Measurements from ENCODE around the gene HRH3. TPM values are rescaled to one million over a fixed set of nuclear protein-coding genes. Genes with fewer than 3 reads are reported as not detected.

The HRH3 gene
- not detected in 2 replicates for total RNA-seq (2022)
- Bru-seq, nascent RNA: not detected
- BruChase-seq, experiment 1, labeled RNA remaining after a 2-hour chase: not detected
- percentile 12 among the genes with signal in this experiment for BruChase-seq, experiment 2, labeled RNA remaining after a 6-hour chase
- long read RNA-seq, partial matches to known transcripts: 0 of 1 reads
- long read RNA-seq, other reads (novel, unspliced or antisense): 1 of 1 reads

- H3K27me3 ChIP-seq (replicated peaks; ENCODE audit: control insufficient read depth, insufficient read depth, low read length): peaks cover 37% of the 10 kb centered on the region
- H3K4me1 Mint-ChIP-seq (ENCODE audit: low read depth, unreplicated experiment): no peaks in the 10 kb centered on the region
These were observed at the start of gene HRH3 for GRCh38 chr20:62219992-62220665. Gene HRH3, minus strand, starts transcription at chr20:62220278. Its CDS starts 308 bp downstream, at chr20:62219970.

DNA sequence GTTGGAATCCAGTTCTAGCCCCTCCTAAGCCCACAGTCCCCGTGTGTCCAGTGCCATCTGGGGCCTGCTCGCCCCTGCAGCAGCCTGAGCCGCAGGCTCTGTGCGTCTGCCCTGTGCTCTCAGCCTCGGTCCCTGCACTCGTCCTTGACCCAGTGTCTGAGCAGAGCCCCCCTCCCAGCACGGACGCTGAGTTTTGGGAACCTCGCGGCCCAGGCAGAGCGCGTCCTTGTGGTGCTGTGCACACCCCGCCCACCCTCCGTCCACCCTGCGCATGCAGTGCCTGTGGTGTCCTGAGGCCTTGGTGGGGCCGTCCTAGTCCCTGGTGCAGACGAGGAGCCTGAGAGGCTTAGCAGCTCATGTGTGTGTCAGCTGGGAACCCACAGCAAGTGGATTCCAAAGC is 49.8 kb upstream of the HRH3 start:
- H3K27ac Mint-ChIP-seq (ENCODE audit: unreplicated experiment): no peak overlapping the region
- DNase-seq: no peak
- no TSS peak for BruUV-seq (replicated peaks)
- no peak overlapping the region for H3K4me3 ChIP-seq (ENCODE audit: low read depth, low read length)
- H3K4me1 Mint-ChIP-seq (ENCODE audit: low read depth, unreplicated experiment): peaks cover 8% of the 10 kb centered on the region
- peaks cover 75% of the 10 kb centered on the region for H3K36me3 Mint-ChIP-seq (ENCODE audit: insufficient read depth, unreplicated experiment)
- intact Hi-C loops (cut with micrococcal nuclease; ENCODE audit: unreplicated experiment): no loop called here
- H3K9me3 Mint-ChIP-seq (ENCODE audit: unreplicated experiment): no peaks in the 10 kb centered on the region
- ChIA-PET CTCF (no interaction called here), POLR2A (no interaction called here)
- H3K36me3 ChIP-seq (ENCODE audit: control insufficient read depth, insufficient read depth, low read length): peaks cover 7% of the 10 kb centered on the region
- H3K27me3 ChIP-seq (replicated peaks; ENCODE audit: control insufficient read depth, insufficient read depth, low read length): no peaks in the 10 kb centered on the region
- H3K9me3 ChIP-seq: no peaks in the 10 kb centered on the region
- no peaks in the 10 kb centered on the region for H3K4me1 ChIP-seq
- no peaks in the 10 kb centered on the region for H3K27me3 Mint-ChIP-seq (ENCODE audit: insufficient read depth, unreplicated experiment)
- no peak overlapping the region for H3K4me3 Mint-ChIP-seq (ENCODE audit: unreplicated experiment)
- TF ChIP-seq CTCF (IDR thresholded peaks at IDR 0.05; ENCODE audit: insufficient read depth in 1 of 2, low read depth in 1 of 2, low read length in 1 of 2, severe bottlenecking in 1 of 2, unreplicated experiment in 1 of 2): no peak

More at GRCh38 chr20:62219992-62220665, at the start of gene HRH3:
- H3K4me1 ChIP-seq: peaks cover 26% of the 10 kb centered on the region
- peak in 1 of 2 experiments; percentile 91 for DNase-seq
- peak within 1 kb of the TSS; percentile 65 for H3K4me3 Mint-ChIP-seq (ENCODE audit: unreplicated experiment)
- no TSS peak for BruUV-seq (replicated peaks)
- H3K9me3 Mint-ChIP-seq (ENCODE audit: unreplicated experiment): no peaks in the 10 kb centered on the region
- H3K27me3 Mint-ChIP-seq (ENCODE audit: insufficient read depth, unreplicated experiment): peaks cover 57% of the 10 kb centered on the region
- H3K4me3 ChIP-seq (ENCODE audit: low read depth, low read length): peak within 1 kb of the TSS; percentile 29
- POLR2A ChIA-PET: no interaction called here
- no peaks in the 10 kb centered on the region for H3K36me3 Mint-ChIP-seq (ENCODE audit: insufficient read depth, unreplicated experiment)
- H3K27ac Mint-ChIP-seq (ENCODE audit: unreplicated experiment): no peak within 1 kb of the TSS
- no peaks in the 10 kb centered on the region for H3K36me3 ChIP-seq (ENCODE audit: control insufficient read depth, insufficient read depth, low read length)
- CTCF ChIA-PET: no interaction called here
- no peak for TF ChIP-seq CTCF (IDR thresholded peaks at IDR 0.05; ENCODE audit: insufficient read depth in 1 of 2, low read depth in 1 of 2, low read length in 1 of 2, severe bottlenecking in 1 of 2, unreplicated experiment in 1 of 2)
- no peaks in the 10 kb centered on the region for H3K9me3 ChIP-seq
- intact Hi-C loops (cut with micrococcal nuclease; ENCODE audit: unreplicated experiment): loop anchor here (5.0 kb wide), 1 partner anchor 1557 kb away; no protein-coding TSS in a partner anchor

- Mint-ChIP-seq H3K36me3 (ENCODE audit: insufficient read depth, unreplicated experiment) (peaks cover 75% of the 10 kb centered on the region), H3K9me3 (ENCODE audit: unreplicated experiment) (no peaks in the 10 kb centered on the region), H3K27ac (ENCODE audit: unreplicated experiment) (no peak overlapping the region), H3K4me3 (ENCODE audit: unreplicated experiment) (no peak overlapping the region), H3K27me3 (ENCODE audit: insufficient read depth, unreplicated experiment) (no peaks in the 10 kb centered on the region), H3K4me1 (ENCODE audit: low read depth, unreplicated experiment) (peaks cover 8% of the 10 kb centered on the region)
- H3K4me1 ChIP-seq: no peaks in the 10 kb centered on the region
- ChIA-PET POLR2A (no interaction called here), CTCF (no interaction called here)
- peaks cover 7% of the 10 kb centered on the region for H3K36me3 ChIP-seq (ENCODE audit: control insufficient read depth, insufficient read depth, low read length)
- H3K27me3 ChIP-seq (replicated peaks; ENCODE audit: control insufficient read depth, insufficient read depth, low read length): no peaks in the 10 kb centered on the region
- no peak overlapping the region for H3K4me3 ChIP-seq (ENCODE audit: low read depth, low read length)
- H3K9me3 ChIP-seq: no peaks in the 10 kb centered on the region
- no peak for TF ChIP-seq CTCF (IDR thresholded peaks at IDR 0.05; ENCODE audit: insufficient read depth in 1 of 2, low read depth in 1 of 2, low read length in 1 of 2, severe bottlenecking in 1 of 2, unreplicated experiment in 1 of 2)
- intact Hi-C loops (cut with micrococcal nuclease; ENCODE audit: unreplicated experiment): no loop called here
- no peak for DNase-seq
- no TSS peak for BruUV-seq (replicated peaks)
These were observed 49.3 kb upstream of the HRH3 start for GRCh38 chr20:62269378-62269777.

Measured in Caco-2 (cell line).